BE2C (cell line): Measurements from ENCODE around the gene EYS.
"Not testable (repeated sequence)": the region's sequence is repeated elsewhere in the genome, so short reads cannot be mapped to it uniquely, and the experiment has no call there.

Experiments
- DNase-seq: peaks from one replicate; pipeline ENCODE4 v3.0.0-alpha.2; 2020
- H3K27me3 ChIP-seq: fragments of 250-450 bp; sonication (Bioruptor Pico); 2 replicates; pipeline ENCODE4 v1.5.1; 2020; ENCODE audit warnings: mild to moderate bottlenecking
- H3K36me3 ChIP-seq: fragments of 250-450 bp; sonication (Bioruptor Pico); 2 replicates; pipeline ENCODE4 v1.5.1; 2020; ENCODE audit warnings: mild to moderate bottlenecking
- H3K4me1 ChIP-seq: fragments of 250-450 bp; sonication (Bioruptor Pico); 2 replicates; pipeline ENCODE4 v1.5.1; 2020
- H3K4me3 ChIP-seq: 2 replicates; pipeline ENCODE4 v1.5.1; 2011; ENCODE audit warnings: low read depth, low read length
- H3K9me3 ChIP-seq: fragments of 250-450 bp; sonication (Bioruptor Pico); 2 replicates; pipeline ENCODE4 v1.5.1; 2020
- TF ChIP-seq, protein P1 (sequence below): IDR thresholded peaks from 2 replicates; pipeline ENCODE4 v1.5.1; 2012; ENCODE audit warnings: mild to moderate bottlenecking, low read depth, low read length

Gene EYS

DNA sequence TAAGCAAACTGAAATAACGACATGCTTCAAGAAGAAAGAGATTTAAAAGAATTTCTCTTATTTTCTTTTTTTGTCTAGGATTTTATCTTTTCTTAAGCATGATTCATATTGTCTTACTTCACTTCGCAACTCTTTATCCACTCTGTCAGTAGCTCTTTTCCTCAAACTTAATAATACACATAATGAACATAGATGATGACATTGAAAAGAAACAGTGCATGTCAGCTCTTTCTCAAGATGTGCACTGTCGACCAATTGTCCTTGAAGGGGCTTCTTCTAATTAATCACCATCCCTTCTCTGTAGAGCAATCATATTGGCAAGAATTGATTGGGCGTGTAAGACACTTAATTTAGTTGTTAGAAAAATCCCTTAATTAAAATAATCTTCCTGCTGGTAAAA, 356.5 kb downstream of the EYS start:
- Histone ChIP-seq H3K27me3 (no peaks in the 10 kb centered on the region), H3K9me3 (no peaks in the 10 kb centered on the region), H3K4me1 (no peaks in the 10 kb centered on the region), H3K36me3 (no peaks in the 10 kb centered on the region), H3K4me3 (no peak overlapping the region)
- TF ChIP-seq, protein P1, sequence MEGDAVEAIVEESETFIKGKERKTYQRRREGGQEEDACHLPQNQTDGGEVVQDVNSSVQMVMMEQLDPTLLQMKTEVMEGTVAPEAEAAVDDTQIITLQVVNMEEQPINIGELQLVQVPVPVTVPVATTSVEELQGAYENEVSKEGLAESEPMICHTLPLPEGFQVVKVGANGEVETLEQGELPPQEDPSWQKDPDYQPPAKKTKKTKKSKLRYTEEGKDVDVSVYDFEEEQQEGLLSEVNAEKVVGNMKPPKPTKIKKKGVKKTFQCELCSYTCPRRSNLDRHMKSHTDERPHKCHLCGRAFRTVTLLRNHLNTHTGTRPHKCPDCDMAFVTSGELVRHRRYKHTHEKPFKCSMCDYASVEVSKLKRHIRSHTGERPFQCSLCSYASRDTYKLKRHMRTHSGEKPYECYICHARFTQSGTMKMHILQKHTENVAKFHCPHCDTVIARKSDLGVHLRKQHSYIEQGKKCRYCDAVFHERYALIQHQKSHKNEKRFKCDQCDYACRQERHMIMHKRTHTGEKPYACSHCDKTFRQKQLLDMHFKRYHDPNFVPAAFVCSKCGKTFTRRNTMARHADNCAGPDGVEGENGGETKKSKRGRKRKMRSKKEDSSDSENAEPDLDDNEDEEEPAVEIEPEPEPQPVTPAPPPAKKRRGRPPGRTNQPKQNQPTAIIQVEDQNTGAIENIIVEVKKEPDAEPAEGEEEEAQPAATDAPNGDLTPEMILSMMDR, result no peak
- no peak for DNase-seq

- H3K9me3 ChIP-seq, H3K4me1 ChIP-seq, H3K36me3 ChIP-seq, H3K4me3 ChIP-seq, H3K27me3 ChIP-seq, DNase-seq: not testable (repeated sequence)
Measured at GRCh38 chr6:65302655-65303054, 404.4 kb downstream of the EYS start.

DNA sequence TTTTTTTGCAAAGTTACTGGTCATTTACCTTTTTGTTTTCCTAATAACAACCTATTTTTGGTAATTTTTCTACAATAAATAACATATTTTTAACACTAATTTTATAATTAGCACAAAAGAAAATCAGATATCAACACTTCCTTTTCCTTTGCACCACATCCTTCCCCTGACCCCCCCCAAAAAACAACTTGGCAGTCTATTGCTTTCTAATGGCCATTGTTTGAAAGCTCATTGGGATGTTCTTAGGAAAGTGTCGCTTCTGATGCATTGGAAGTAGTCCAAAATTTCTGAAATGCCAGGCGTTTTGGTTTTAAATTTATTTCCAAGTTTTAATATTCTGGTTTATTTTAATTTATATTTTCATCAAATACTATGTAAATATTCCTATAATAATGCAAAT, 407.8 kb downstream of the EYS start:
- no peak for DNase-seq
- TF ChIP-seq, protein P1, result no peak
- H3K27me3 ChIP-seq, result no peaks in the 10 kb centered on the region
- H3K36me3 ChIP-seq, result no peaks in the 10 kb centered on the region
- H3K9me3 ChIP-seq, result no peaks in the 10 kb centered on the region
- H3K4me1 ChIP-seq, result no peaks in the 10 kb centered on the region
- H3K4me3 ChIP-seq, result no peak overlapping the region

- no peak for DNase-seq
- H3K4me1 ChIP-seq, result no peaks in the 10 kb centered on the region
- H3K27me3 ChIP-seq, result no peaks in the 10 kb centered on the region
- TF ChIP-seq, protein P1, result no peak
- no peaks in the 10 kb centered on the region for H3K9me3 ChIP-seq
- H3K36me3 ChIP-seq, result no peaks in the 10 kb centered on the region
- H3K4me3 ChIP-seq, result no peak overlapping the region
Measured at GRCh38 chr6:65295812-65296211, 411.2 kb downstream of the EYS start.

GRCh38 chr6:65289491-65289890, 417.5 kb downstream of the EYS start:
- DNase-seq, result no peak

GRCh38 chr6:65285275-65285674, 421.8 kb downstream of the EYS start:
- no peaks in the 10 kb centered on the region for H3K4me1 ChIP-seq

More at GRCh38 chr6:65289491-65289890, 417.5 kb downstream of the EYS start:
- H3K9me3 ChIP-seq, result no peaks in the 10 kb centered on the region
- no peak overlapping the region for H3K4me3 ChIP-seq
- H3K27me3 ChIP-seq, result no peaks in the 10 kb centered on the region
- no peaks in the 10 kb centered on the region for H3K4me1 ChIP-seq
- TF ChIP-seq, protein P1, result no peak
- no peaks in the 10 kb centered on the region for H3K36me3 ChIP-seq

DNA sequence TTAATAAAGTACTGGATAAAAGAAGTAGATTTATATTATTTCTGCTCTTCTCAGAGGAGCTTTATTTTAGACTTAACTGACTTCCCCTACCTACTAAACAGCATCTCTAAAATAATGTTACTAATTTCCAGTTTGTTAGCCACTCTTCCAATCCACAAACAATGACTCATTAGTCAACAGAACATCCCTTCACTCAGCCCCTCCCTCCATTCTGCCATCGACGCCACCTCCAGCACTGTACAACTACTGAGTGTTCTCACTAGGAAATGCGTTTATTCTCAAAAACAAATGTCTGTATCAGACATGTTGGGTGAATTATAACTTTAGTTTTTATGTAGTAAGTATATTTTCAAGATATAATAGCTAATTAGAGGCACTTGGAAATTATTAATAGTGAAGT, 427.0 kb downstream of the EYS start:
- Histone ChIP-seq H3K27me3 (no peaks in the 10 kb centered on the region), H3K4me3 (no peak overlapping the region), H3K9me3 (no peaks in the 10 kb centered on the region), H3K4me1 (no peaks in the 10 kb centered on the region), H3K36me3 (no peaks in the 10 kb centered on the region)
- no peak for DNase-seq
- TF ChIP-seq, protein P1, result no peak

More at GRCh38 chr6:65285275-65285674, 421.8 kb downstream of the EYS start:
- Histone ChIP-seq H3K36me3 (no peaks in the 10 kb centered on the region), H3K27me3 (no peaks in the 10 kb centered on the region), H3K4me3 (no peak overlapping the region), H3K9me3 (no peaks in the 10 kb centered on the region)
- DNase-seq, result no peak
- TF ChIP-seq, protein P1, result no peak
